RWPE2 (cell line): ENCODE results near the gene ESR1.

Source experiments
- ATAC-seq: fragments of 200-7000 bp; cut with Tn5 transposase; 3 replicates; pipeline ENCODE4 v1.9.1; 2021; ENCODE audit warnings: low read depth
- DNase-seq: peaks from one replicate; pipeline ENCODE4 v3.0.0-alpha.2; 2020; ENCODE audit warnings: low spot score
- H3K27ac ChIP-seq: fragments of 450-650 bp; 2 replicates; pipeline ENCODE4 v1.5.1; 2017; ENCODE audit warnings: mild to moderate bottlenecking; ENCODE audit not compliant: poor library complexity, severe bottlenecking
- H3K27me3 ChIP-seq: fragments of 250-450 bp; sonication (Bioruptor Pico); 2 replicates; pipeline ENCODE4 v1.5.1; 2021; ENCODE audit warnings: mild to moderate bottlenecking, moderate library complexity; ENCODE audit not compliant: insufficient read depth, poor library complexity, severe bottlenecking
- H3K36me3 ChIP-seq: fragments of 250-450 bp; sonication (Bioruptor Pico); 2 replicates; pipeline ENCODE4 v1.5.1; 2020; ENCODE audit warnings: low read depth, mild to moderate bottlenecking, moderate library complexity
- H3K4me1 ChIP-seq: fragments of 250-450 bp; sonication (Bioruptor Pico); 2 replicates; pipeline ENCODE4 v1.5.1; 2021; ENCODE audit warnings: mild to moderate bottlenecking, moderate library complexity; ENCODE audit not compliant: insufficient read depth, poor library complexity, severe bottlenecking
- H3K4me3 ChIP-seq: fragments of 250-450 bp; sonication (Bioruptor Pico); 2 replicates; pipeline ENCODE4 v1.5.1; 2021; ENCODE audit warnings: mild to moderate bottlenecking, moderate library complexity; ENCODE audit not compliant: severe bottlenecking
- H3K9me3 ChIP-seq: fragments of 250-450 bp; sonication (Bioruptor Pico); 2 replicates; pipeline ENCODE4 v1.5.1; 2021; ENCODE audit warnings: mild to moderate bottlenecking, moderate library complexity; ENCODE audit not compliant: severe bottlenecking
- CTCF ChIP-seq: fragments of 450-650 bp; IDR thresholded peaks from one replicate; pipeline ENCODE4 v1.5.1; 2017; ENCODE audit warnings: mild to moderate bottlenecking, moderate library complexity; ENCODE audit not compliant: poor library complexity, severe bottlenecking

ESR1 gene

GRCh38 chr6:152147269-152147668, 339.8 kb downstream of the ESR1 start:
- H3K27me3 ChIP-seq: no peaks in the 10 kb centered on the region
- no peak for DNase-seq
- no peaks in the 10 kb centered on the region for H3K36me3 ChIP-seq
- ATAC-seq: no peak
- H3K9me3 ChIP-seq: no peaks in the 10 kb centered on the region
- TF ChIP-seq CTCF: no peak
- H3K4me3 ChIP-seq: no peak overlapping the region
- H3K4me1 ChIP-seq: no peaks in the 10 kb centered on the region
- H3K27ac ChIP-seq: no peak overlapping the region

GRCh38 chr6:152148412-152148811, 340.9 kb downstream of the ESR1 start:
- no peak overlapping the region for H3K27ac ChIP-seq
- H3K4me3 ChIP-seq: no peak overlapping the region
- no peaks in the 10 kb centered on the region for H3K4me1 ChIP-seq
- no peak for TF ChIP-seq CTCF
- no peaks in the 10 kb centered on the region for H3K9me3 ChIP-seq
- H3K27me3 ChIP-seq: no peaks in the 10 kb centered on the region
- no peaks in the 10 kb centered on the region for H3K36me3 ChIP-seq
- ATAC-seq: no peak
- no peak for DNase-seq

GRCh38 chr6:152150196-152150595, 342.7 kb downstream of the ESR1 start:
- no peak for ATAC-seq
- no peak for DNase-seq
- no peaks in the 10 kb centered on the region for H3K36me3 ChIP-seq

GRCh38 chr6:152151920-152152319, 344.4 kb downstream of the ESR1 start:
- ATAC-seq (no peak), DNase-seq (no peak)
- Histone ChIP-seq H3K9me3 (no peaks in the 10 kb centered on the region), H3K4me3 (no peak overlapping the region), H3K4me1 (no peaks in the 10 kb centered on the region), H3K27ac (no peak overlapping the region), H3K27me3 (no peaks in the 10 kb centered on the region), H3K36me3 (no peaks in the 10 kb centered on the region)
- no peak for TF ChIP-seq CTCF

More at GRCh38 chr6:152150196-152150595, 342.7 kb downstream of the ESR1 start:
- Histone ChIP-seq H3K27me3 (no peaks in the 10 kb centered on the region), H3K4me1 (no peaks in the 10 kb centered on the region), H3K9me3 (no peaks in the 10 kb centered on the region), H3K27ac (no peak overlapping the region), H3K4me3 (no peak overlapping the region)
- no peak for TF ChIP-seq CTCF

- TF ChIP-seq CTCF: no peak
- DNase-seq: no peak
- H3K9me3 ChIP-seq: no peaks in the 10 kb centered on the region
- no peaks in the 10 kb centered on the region for H3K27me3 ChIP-seq
- H3K4me3 ChIP-seq: no peak overlapping the region
- H3K4me1 ChIP-seq: no peaks in the 10 kb centered on the region
- no peaks in the 10 kb centered on the region for H3K36me3 ChIP-seq
- ATAC-seq: no peak
- no peak overlapping the region for H3K27ac ChIP-seq
These were observed 347.3 kb downstream of the ESR1 start for GRCh38 chr6:152154559-152155356.
